Astrocyte (in vitro differentiated cells and primary cell): ENCODE measurements around the gene TRHDE.

Experiments used
- CTCF ChIP-seq: IDR thresholded peaks from 2 replicates; pipeline ENCODE4 v1.5.1; 2011; ENCODE audit warnings: low read depth, mild to moderate bottlenecking, inconsistent platforms, low read length, moderate library complexity; ENCODE audit not compliant: insufficient read depth
- EZH2 ChIP-seq: IDR thresholded peaks from 2 replicates; pipeline ENCODE4 v1.6.1; 2012; ENCODE audit warnings: mild to moderate bottlenecking, low read length, inconsistent platforms; ENCODE audit not compliant: insufficient read depth

- TF ChIP-seq CTCF: no peak
- no peak for TF ChIP-seq EZH2
Observed at GRCh38 chr12:72444125-72444524, 172.0 kb downstream of the TRHDE start.
